NCI-H187 (cell line): ENCODE results near the gene PDCL3.

Experiments
- DNase-seq, 2 experiments: peaks; one replicate each; lab custom pipeline; 2025; lab: John Stamatoyannopoulos, UW

PDCL3 gene

DNA sequence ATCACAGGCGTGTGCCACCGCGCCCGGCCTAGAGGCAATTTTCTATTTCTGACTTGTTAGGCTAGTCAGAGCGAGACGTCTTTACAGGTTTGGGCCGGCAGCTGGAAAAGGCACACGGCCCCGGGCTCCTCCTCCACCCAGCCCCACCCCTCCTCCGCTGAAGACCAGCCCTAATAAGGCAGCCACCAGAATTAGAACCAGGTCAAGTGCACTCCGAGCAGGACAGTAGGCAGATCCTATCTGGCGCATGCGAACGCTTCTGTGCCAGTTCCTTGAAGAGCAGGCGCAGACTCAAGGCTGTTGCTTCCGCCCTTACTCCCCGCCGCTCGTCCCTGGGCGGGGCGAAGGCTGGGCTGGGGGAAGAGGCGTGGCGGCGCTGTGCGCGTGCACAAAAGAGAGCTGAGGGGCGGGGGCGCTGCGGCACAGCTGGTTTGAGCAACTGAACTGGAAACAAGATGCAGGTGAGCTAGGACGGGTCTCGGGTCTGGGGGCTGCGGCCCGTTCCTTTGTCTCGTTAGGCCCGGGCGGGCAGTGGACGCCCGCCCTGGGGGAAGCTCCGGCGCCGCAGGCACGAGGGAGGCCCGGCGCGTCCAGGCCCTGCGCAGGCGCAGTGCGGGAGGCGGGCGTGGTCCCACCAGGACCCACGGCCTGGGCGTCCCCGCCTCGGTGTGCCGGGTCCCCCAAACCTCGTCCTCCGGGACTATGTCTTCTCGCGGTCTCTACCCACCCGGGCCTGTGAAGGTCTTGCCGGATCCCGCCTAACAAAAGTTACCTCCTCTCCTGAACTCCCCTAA is at the start of gene PDCL3:
TSS of gene PDCL3 (plus strand) at position 381 of the 794 bp plus-strand sequence. CDS start at position 456, 75 bp downstream.
- peak; percentile 86 to 87 for DNase-seq

DNA sequence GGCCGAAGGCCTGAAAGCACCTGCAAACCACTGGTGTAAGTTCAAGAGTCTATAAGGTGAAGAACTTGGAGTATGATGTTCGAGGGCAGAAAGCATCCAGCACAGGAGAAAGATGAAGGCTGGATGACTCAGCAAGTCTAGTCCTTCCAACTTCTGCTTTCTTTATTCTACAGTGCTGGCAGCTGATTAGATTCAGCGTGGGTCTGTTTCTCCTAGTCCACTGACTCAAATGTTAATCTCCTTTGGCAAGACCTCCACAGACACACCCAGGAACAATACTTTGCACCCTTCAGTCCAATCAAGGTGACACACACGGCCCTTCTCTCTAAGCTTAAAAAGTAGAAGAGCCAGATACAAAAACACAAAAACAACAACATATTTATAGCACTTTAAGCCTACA is 49.1 kb upstream of the PDCL3 start:
- DNase-seq, result no peak

DNA sequence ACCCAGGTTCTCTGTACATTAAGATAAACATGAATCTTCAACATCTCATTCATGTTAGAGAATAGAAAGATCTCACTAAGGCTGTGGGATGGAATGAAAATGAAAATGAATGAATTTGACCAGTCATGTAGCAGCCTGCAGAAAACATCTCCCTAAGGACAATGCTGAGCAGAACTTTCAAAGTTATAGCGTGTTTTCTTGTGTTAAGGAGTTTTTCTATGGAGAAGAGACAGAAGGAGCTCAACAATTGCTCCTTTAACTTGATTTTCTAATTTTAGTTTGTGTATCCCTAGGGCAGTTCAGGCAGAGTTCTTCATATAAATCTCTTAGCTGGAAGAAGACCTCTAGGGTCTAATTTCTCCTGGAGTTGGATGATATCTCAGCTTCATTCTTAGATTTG is 45.2 kb upstream of the PDCL3 start:
- no peak for DNase-seq

DNA sequence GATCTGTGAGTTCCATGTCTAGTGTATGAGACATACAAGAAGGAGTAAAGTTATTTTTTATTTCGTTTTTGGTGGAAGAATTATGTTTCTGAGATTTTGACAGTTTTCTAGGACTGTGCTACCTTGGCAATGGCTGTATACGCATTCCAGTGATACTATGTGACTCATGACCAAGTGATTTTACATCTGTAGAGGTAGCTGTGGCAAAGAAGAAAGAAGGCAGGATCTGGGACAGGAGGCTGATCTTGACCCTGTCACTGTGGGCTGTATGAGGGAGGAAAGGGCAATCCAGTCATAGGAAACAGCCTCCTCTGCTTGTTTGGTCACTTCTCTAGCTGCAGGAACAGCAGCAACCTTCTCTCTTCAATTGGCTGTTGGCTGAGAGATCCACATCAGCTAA is 44.0 kb upstream of the PDCL3 start:
- DNase-seq, result no peak

DNA sequence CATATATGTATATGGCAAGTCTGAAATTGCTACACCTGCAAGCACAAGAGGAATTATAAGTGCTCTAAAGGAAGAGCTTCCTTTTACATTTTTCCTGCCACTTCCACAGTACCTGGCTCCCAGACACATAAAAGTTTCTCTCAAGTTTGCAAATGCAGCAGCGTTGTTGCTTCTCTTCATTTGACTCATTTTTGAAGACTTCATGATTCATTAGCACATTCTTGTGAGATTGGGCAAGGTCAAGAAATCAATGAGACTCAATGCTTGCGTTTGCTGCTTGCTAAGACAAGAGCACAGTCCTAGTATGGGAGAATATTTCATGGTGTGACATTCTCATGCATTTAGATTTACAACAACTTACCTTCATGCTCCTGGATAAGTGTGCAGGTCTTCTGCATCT is 42.6 kb upstream of the PDCL3 start:
- DNase-seq, result no peak

DNA sequence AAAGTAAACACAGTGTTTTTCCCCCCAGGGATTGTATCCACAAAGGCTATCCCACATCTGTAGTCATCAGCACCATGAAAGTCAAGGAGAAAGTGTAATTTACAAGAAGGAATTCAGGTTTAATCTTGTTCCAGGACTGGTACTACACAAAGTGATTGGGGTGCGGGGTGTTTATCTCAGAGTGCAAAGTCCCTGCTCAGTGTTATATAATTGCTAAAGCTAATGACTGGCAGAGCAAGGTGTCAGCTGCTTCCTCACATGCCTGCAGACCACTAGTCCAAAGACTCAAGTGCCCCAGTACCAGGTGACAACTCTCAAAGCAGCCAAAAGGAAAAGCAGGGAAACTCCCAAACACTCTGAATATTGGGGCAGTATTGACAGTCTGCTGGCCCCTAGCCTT is 40.4 kb upstream of the PDCL3 start:
- no peak for DNase-seq

- no peak for DNase-seq
Observed at GRCh38 chr2:100524331-100524730, 38.5 kb upstream of the PDCL3 start.

- DNase-seq, result no peak
Observed at GRCh38 chr2:100526868-100527267, 35.9 kb upstream of the PDCL3 start.

GRCh38 chr2:100527440-100528015 is 35.3 kb upstream of the PDCL3 start:
- no peak for DNase-seq

- no peak for DNase-seq
Observed at GRCh38 chr2:100529176-100529575, 33.6 kb upstream of the PDCL3 start.

DNA sequence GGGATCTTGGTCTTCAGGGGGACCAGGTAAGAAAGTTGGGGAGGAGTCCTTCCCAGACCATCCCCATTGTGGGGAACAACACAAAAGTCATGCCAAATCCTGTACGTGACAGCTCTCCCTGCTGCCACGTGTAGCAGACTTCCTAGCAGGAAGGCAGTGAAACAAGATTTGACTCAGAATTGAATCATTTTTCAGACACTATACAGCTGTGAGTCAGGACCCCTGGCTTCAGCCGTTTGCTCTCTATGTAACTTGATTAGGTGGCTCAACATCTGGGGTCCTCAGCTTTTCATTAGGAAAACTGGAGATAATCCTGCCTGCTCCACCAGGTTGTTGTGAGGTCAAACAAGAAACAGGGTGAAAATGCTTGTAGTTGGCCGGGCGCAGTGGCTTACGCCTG is 32.9 kb upstream of the PDCL3 start:
- no peak for DNase-seq

DNA sequence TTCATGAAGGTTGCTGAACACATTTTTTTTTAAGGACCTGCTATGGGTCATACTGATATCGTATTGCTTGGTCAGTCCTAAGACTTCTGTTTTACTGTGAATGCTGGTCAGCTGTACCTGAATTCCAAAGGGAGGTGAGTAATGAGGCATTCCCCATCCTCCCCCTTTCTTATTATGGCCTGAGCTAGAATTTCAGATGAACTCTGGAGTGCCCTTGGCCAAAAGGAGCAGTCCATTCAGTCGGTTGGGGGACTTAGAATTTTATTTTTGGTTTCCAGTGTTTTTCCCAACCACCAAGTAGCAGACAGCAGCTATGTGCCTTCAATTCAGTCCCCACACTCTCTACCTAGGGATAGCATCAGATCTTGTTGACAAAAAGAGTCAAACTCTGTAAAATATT is 26.9 kb upstream of the PDCL3 start:
- no peak for DNase-seq

DNA sequence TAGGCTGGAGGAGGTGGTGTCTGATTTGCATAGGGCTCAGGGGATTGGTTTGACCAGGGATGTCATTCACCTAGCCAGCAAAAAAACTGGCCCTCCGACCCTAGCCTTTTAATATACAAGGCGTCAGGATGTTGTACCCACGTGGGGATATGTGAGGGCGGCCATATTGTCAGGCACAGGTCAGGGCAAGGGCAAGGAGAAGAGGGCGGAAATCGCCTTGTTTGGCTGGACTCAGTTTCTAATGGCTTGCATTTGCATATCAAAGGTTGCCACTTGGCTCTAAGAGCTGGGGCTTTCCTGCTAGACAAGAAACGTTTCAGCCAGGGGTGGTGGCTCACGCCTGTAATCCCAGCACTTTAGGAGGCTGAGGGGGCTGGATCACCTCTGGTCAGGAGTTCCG is 24.9 kb upstream of the PDCL3 start:
- no peak for DNase-seq

DNA sequence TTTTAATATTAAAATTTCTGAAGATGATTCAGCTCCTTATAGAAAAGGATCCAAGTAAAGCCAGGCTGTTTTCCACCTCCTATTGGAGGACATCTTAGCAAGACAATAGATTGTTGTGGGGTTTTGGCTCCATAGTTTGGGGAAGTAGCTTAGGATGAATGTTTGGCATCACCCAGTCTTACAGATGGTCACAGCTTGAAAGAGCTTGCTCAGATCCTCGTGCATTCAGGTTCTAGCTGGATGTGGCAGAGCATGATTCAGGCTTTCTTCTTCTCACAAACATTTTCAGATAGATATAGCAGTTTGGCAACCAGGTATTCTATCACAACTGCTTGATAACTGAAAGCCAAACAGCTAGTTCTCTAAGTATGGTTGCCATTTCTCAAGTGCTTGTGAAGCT is 23.6 kb upstream of the PDCL3 start:
- no peak for DNase-seq

DNA sequence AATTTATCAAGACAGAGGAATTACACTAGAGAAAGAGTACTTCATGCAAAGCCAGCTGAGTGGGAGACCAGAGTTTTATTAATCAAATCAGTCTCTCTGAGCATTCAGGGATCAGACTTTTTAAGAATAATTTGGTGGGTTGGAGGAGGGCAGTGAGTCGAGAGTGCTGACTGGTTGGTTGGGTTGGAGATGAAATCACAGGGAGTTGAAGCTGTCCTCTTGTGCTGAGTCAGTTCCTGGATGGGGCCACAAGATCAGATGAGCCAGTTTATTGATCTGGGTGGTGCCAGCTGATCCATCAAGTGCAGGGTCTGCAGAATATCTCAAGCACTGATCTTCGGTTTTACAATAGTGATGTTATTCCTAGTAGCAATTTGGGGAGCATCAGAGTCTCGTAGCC is 21.4 kb upstream of the PDCL3 start:
- no peak for DNase-seq

- no peak for DNase-seq
Observed at GRCh38 chr2:100542418-100542817, 20.4 kb upstream of the PDCL3 start.

GRCh38 chr2:100544911-100545596 is 17.7 kb upstream of the PDCL3 start:
- DNase-seq, result no peak

GRCh38 chr2:100546469-100546868 is 16.3 kb upstream of the PDCL3 start:
- DNase-seq, result no peak

DNA sequence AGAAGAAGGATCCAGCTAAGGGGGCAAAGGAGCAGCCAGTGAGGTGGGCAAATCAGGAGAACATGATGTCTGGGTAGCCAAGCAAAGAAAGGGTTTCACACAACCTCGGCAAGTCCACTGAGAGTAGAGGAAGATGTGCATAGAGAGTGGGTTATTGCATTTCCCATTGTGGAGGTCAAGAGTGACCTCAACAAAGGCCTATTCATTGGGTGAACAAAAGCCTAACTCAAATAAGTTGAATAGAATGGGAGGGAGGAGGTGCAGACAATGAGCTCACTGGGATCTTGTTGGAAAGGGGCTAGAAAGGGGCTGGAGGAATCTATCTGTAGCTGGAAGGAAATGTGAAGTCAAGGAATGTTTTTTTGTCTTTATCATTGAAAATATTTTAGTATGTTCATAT is 14.0 kb upstream of the PDCL3 start:
- DNase-seq, result no peak

- DNase-seq, result no peak
Observed at GRCh38 chr2:100551303-100551702, 11.5 kb upstream of the PDCL3 start.

GRCh38 chr2:100554798-100555407 is 7.9 kb upstream of the PDCL3 start:
- no peak for DNase-seq

DNA sequence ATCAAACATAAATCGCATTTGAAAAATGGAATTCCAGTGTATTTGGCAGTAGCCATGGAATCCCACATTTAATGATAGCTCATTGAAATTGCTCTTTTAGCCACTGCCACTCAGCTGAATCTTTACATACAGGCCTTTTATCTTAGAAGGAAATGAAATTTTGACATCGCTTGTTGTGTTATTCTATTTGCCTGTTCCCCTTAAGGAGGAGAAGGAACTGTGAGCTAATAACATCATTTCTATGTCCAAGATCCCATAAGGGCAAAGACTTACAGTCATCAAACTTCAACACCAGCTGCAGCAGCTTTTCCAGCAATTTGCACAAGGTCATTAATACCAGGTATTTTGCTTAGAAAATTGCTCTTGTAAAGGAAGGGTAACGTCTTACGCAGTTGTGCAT is 6.0 kb upstream of the PDCL3 start:
- no peak for DNase-seq
